HEK293T (cell line): Measurements from ENCODE around the gene NPC1.

Experiments
- CTBP1 ChIP-seq: fragments of 450-650 bp; IDR thresholded peaks from 2 replicates; pipeline ENCODE4 v1.6.1; 2016; ENCODE audit warnings: borderline replicate concordance
- FOXM1 ChIP-seq: fragments of 450-650 bp; IDR thresholded peaks from 2 replicates; pipeline ENCODE4 v1.6.1; 2017; ENCODE audit warnings: mild to moderate bottlenecking, borderline replicate concordance
- PKNOX1 ChIP-seq: fragments of 450-650 bp; IDR thresholded peaks from 2 replicates; pipeline ENCODE4 v1.6.1; 2016
- SP1 ChIP-seq: fragments of 450-650 bp; IDR thresholded peaks from 2 replicates; pipeline ENCODE4 v1.6.1; 2017
- SUZ12 ChIP-seq: fragments of 450-650 bp; IDR thresholded peaks from 2 replicates; pipeline ENCODE4 v1.6.1; 2016; ENCODE audit warnings: mild to moderate bottlenecking
- TARDBP ChIP-seq: fragments of 450-650 bp; IDR thresholded peaks from 2 replicates; pipeline ENCODE4 v1.6.1; 2016
- ZNF384 ChIP-seq: fragments of 450-650 bp; IDR thresholded peaks from 2 replicates; pipeline ENCODE4 v1.6.1; 2016

- TF ChIP-seq ZNF384 (no peak), TARDBP (no peak), PKNOX1 (no peak), SP1 (no peak), SUZ12 (no peak), CTBP1 (no peak), FOXM1 (no peak)
Measured at GRCh38 chr18:23552505-23552904, 33.8 kb downstream of the NPC1 start.
